HepG2 (cell line): ENCODE results near the gene S1PR3. TPM values are rescaled to one million over a fixed set of nuclear protein-coding genes. Genes with fewer than 3 reads are reported as not detected.

Source experiments
- ATAC-seq: fragments of 200-7000 bp; cut with Tn5 transposase; 3 replicates; pipeline ENCODE4 v1.9.1; 2020; ENCODE audit warnings: mild to moderate bottlenecking, moderate library complexity
- BruUV-seq: library from RNA; stranded (reverse); fragments of 400-500 nt; replicated peaks from 2 replicates; lab custom pipeline; 2021; lab: Mats Ljungman, UMichigan
- CTCF ChIA-PET: fragments of 300-600 bp; formaldehyde crosslinking; extraction: SDS; loops from one replicate; lab custom pipeline; 2021; ENCODE audit warnings: low total read pairs, inconsistent platforms, low intra/inter-chr PET ratio; lab: Yijun Ruan, JAX
- POLR2A ChIA-PET: fragments of 350-600 bp; sonication (Branson Sonifier 250); formaldehyde crosslinking; loops from one replicate; lab custom pipeline; 2020; ENCODE audit warnings: antibody characterized with exemption, inconsistent platforms; lab: Yijun Ruan, JAX
- DNase-seq: peaks from one replicate; pipeline ENCODE4 v3.0.0-alpha.2; 2015; ENCODE audit warnings: low spot score
- FAIRE-seq: peaks from 3 replicates; lab custom pipeline; 2011; peaks lifted over from hg19 to GRCh38; lab: Jason Lieb, UNC
- H2AFZ ChIP-seq: one replicate; pipeline ENCODE4 v1.6.1; 2011; ENCODE audit warnings: low read length, inconsistent platforms
- H3K27ac ChIP-seq: fragments of 300-600 bp; 3 replicates; pipeline ENCODE4 v1.8.0; 2011; ENCODE audit warnings: mixed run types, mild to moderate bottlenecking, mixed read lengths, low read length, inconsistent platforms; ENCODE audit not compliant: insufficient read depth; ENCODE audit errors: extremely low read length
- H3K27me3 ChIP-seq, 2 experiments: fragments of 200-600 bp in 1 of 2; 2 replicates in 1 of 2; 3 replicates in 1 of 2; pipeline versions ENCODE4 v1.6.0 to v1.8.0; 2011; ENCODE audit warnings: low read length in 2 of 2, mild to moderate bottlenecking in 2 of 2, moderate library complexity in 2 of 2, inconsistent platforms in 1 of 2; ENCODE audit not compliant: insufficient read depth in 2 of 2, control insufficient read depth in 1 of 2
- H3K36me3 ChIP-seq, 2 experiments: fragments of 200-600 bp in 1 of 2; replicated peaks in 1 of 2; 2 replicates in 1 of 2; 3 replicates in 1 of 2; pipeline versions ENCODE4 v1.5.1 to v1.8.0; 2011; ENCODE audit warnings: low read length in 2 of 2, inconsistent platforms in 1 of 2; ENCODE audit not compliant: insufficient read depth in 2 of 2, control insufficient read depth in 1 of 2
- H3K4me1 ChIP-seq: 2 replicates; pipeline ENCODE4 v1.5.1; 2012; ENCODE audit warnings: low read length, inconsistent platforms; ENCODE audit not compliant: insufficient read depth
- H3K4me2 ChIP-seq: 2 replicates; pipeline ENCODE4 v1.6.0; 2011; ENCODE audit warnings: low read depth, low read length, inconsistent platforms
- H3K4me3 ChIP-seq, 3 experiments: fragments of 200-600 bp in 1 of 3; sonication (generic), shearing (Covaris generic) in 1 of 3; replicated peaks in 1 of 3; 2 replicates each; pipeline ENCODE4 v1.5.1; 2011 to 2016; ENCODE audit warnings: low read length in 3 of 3, inconsistent platforms in 2 of 3, low read depth in 2 of 3, mild to moderate bottlenecking in 2 of 3, control low read depth in 1 of 3, mixed read lengths in 1 of 3; ENCODE audit not compliant: insufficient read depth in 1 of 3
- H3K79me2 ChIP-seq: one replicate; pipeline ENCODE4 v1.6.1; 2011; ENCODE audit warnings: low read length, inconsistent platforms; ENCODE audit not compliant: insufficient read depth
- H3K9ac ChIP-seq: 2 replicates; pipeline ENCODE4 v1.6.0; 2011; ENCODE audit warnings: mild to moderate bottlenecking, low read depth, low read length, inconsistent platforms; ENCODE audit not compliant: insufficient read depth
- H3K9me3 ChIP-seq: 2 replicates; pipeline ENCODE4 v1.5.1; 2012; ENCODE audit warnings: mild to moderate bottlenecking, low read length
- H4K20me1 ChIP-seq: 2 replicates; pipeline ENCODE4 v1.6.0; 2011; ENCODE audit warnings: inconsistent platforms, mild to moderate bottlenecking, low read length, moderate library complexity; ENCODE audit not compliant: insufficient read depth
- MBD4 ChIP-seq: IDR thresholded peaks from 2 replicates; pipeline ENCODE4 v1.6.1; 2012; ENCODE audit warnings: low read length, inconsistent platforms, borderline replicate concordance
- NFRKB ChIP-seq: fragments of 450-650 bp; IDR thresholded peaks from 2 replicates; pipeline ENCODE4 v1.6.1; 2017
- PHF21A ChIP-seq: sonication (generic); formaldehyde crosslinking; IDR thresholded peaks from 2 replicates; pipeline ENCODE4 v1.5.0; 2020; ENCODE audit warnings: mild to moderate bottlenecking, missing genetic modification reagents
- PLRG1 ChIP-seq: fragments of 450-650 bp; conservative IDR thresholded peaks from 2 replicates; pipeline ENCODE4 v1.6.1; 2016
- TBX2 ChIP-seq: sonication (generic); formaldehyde crosslinking; IDR thresholded peaks from 2 replicates; pipeline ENCODE4 v1.5.0; 2020; ENCODE audit warnings: missing genetic modification reagents, mild to moderate bottlenecking, borderline replicate concordance
- ZNF382 ChIP-seq: sonication (generic); formaldehyde crosslinking; IDR thresholded peaks from 2 replicates; pipeline ENCODE4 v1.5.0; 2020; ENCODE audit warnings: missing genetic modification reagents, mild to moderate bottlenecking, borderline replicate concordance
- ZNF501 ChIP-seq: sonication (generic); formaldehyde crosslinking; IDR thresholded peaks from 2 replicates; pipeline ENCODE4 v1.5.1; 2020; ENCODE audit warnings: mild to moderate bottlenecking, moderate library complexity, missing genetic modification reagents
- WGBS: methylation state at CpG from one replicate; pipeline ENCODE4 v1.1.6; 2017; ENCODE audit warnings: low lambda C conversion rate; 5-methylcytosine and 5-hydroxymethylcytosine counted together
- in situ Hi-C: cut with HindIII; loops from 2 replicates; pipeline ENCODE4 v1.10.0; 2017; ENCODE audit warnings: low pct_unique_long_range_greater_than_20kb; ENCODE audit not compliant: extremely low pct_ligation_motif_present
- intact Hi-C: fragments of 100-400 bp; cut with micrococcal nuclease; formaldehyde crosslinking; loops from one replicate; pipeline ENCODE4 v1.10.0; 2022; ENCODE audit not compliant: unreplicated experiment
- polyA plus RNA-seq, 8 experiments: library from polyadenylated mRNA; depleted of rRNA in 3 of 8; stranded (reverse) in 7 of 8; unstranded in 1 of 8; fragments of >200 nt; fragmentation: Illumina TruSeq in 4 of 8; extraction: Trizol in 4 of 8; gene quantifications; 2 replicates each; pipeline versions ENCODE4 v1.2.1 to v1.2.3, GENCODE V29; 2011 to 2016; ENCODE audit warnings: low read depth in 4 of 8, missing spikeins in 1 of 8, mixed read lengths in 1 of 8; ENCODE audit not compliant: insufficient read depth in 1 of 8
- total RNA-seq, 5 experiments: library from RNA; depleted of rRNA; stranded (reverse); fragments of >200 nt; fragmentation: Illumina TruSeq; extraction: Trizol; gene quantifications; 2 replicates each; pipeline ENCODE4 v1.2.3, GENCODE V29; 2016; ENCODE audit warnings: low read depth in 1 of 5
- TF ChIP-seq, protein P1 (sequence below): sonication (generic); formaldehyde crosslinking; IDR thresholded peaks from 2 replicates; pipeline ENCODE4 v1.4.0; 2020; ENCODE audit warnings: mild to moderate bottlenecking, missing genetic modification reagents
- TF ChIP-seq, protein P2 (sequence below): sonication (generic); formaldehyde crosslinking; IDR thresholded peaks from 2 replicates; pipeline ENCODE4 v1.4.0; 2020; ENCODE audit warnings: missing genetic modification reagents
- TF ChIP-seq, protein P3 (sequence below): sonication (generic); formaldehyde crosslinking; IDR thresholded peaks from 2 replicates; pipeline ENCODE4 v1.8.1; 2023; ENCODE audit warnings: mild to moderate bottlenecking, missing genetic modification reagents

The S1PR3 gene
- total and polyA plus RNA-seq, 2 of the 13 experiments (the other 11 are each of a cell fraction or from before 2014, with no cell fraction given), result 0.02 TPM; not detected in 1

DNA sequence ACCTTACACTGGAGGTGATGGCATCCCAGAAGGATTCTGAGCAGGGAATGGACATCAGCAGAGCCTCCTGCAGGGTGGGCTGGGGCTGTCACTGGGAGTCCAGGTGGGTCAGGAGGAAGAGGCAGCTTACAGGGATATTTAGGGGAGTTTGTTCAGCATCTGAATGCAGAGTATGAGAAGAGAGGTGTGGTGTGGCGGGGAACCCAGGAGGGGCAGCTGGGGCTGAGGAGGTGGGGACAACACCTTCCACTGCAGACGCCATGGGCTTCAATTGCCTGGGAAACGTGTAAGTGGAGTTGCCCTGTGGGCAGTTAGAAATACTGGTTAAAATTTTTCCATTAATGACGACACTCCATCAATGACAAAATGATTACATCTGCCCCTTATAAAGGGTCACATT, 33.5 kb downstream of the S1PR3 start:
- no peaks in the 10 kb centered on the region for H3K79me2 ChIP-seq
- H3K27me3 ChIP-seq, result no peaks in the 10 kb centered on the region
- no peaks in the 10 kb centered on the region for H3K9me3 ChIP-seq
- no peak for ATAC-seq
- no peak overlapping the region for H3K27ac ChIP-seq
- TF ChIP-seq PLRG1 (no peak), PHF21A (CRISPR knock-in tag) (no peak), MBD4 (no peak), ZNF382 (CRISPR knock-in tag) (no peak), ZNF501 (CRISPR knock-in tag) (no peak), TBX2 (CRISPR knock-in tag) (no peak), NFRKB (no peak)
- TF ChIP-seq, protein P1, sequence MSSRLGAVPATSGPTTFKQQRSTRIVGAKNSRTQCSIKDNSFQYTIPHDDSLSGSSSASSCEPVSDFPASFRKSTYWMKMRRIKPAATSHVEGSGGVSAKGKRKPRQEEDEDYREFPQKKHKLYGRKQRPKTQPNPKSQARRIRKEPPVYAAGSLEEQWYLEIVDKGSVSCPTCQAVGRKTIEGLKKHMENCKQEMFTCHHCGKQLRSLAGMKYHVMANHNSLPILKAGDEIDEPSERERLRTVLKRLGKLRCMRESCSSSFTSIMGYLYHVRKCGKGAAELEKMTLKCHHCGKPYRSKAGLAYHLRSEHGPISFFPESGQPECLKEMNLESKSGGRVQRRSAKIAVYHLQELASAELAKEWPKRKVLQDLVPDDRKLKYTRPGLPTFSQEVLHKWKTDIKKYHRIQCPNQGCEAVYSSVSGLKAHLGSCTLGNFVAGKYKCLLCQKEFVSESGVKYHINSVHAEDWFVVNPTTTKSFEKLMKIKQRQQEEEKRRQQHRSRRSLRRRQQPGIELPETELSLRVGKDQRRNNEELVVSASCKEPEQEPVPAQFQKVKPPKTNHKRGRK (CRISPR knock-in tag), result no peak
- TF ChIP-seq, protein P2, sequence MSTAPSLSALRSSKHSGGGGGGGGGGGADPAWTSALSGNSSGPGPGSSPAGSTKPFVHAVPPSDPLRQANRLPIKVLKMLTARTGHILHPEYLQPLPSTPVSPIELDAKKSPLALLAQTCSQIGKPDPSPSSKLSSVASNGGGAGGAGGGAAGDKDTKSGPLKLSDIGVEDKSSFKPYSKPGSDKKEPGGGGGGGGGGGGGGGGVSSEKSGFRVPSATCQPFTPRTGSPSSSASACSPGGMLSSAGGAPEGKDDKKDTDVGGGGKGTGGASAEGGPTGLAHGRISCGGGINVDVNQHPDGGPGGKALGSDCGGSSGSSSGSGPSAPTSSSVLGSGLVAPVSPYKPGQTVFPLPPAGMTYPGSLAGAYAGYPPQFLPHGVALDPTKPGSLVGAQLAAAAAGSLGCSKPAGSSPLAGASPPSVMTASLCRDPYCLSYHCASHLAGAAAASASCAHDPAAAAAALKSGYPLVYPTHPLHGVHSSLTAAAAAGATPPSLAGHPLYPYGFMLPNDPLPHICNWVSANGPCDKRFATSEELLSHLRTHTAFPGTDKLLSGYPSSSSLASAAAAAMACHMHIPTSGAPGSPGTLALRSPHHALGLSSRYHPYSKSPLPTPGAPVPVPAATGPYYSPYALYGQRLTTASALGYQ (CRISPR knock-in tag), result no peak
- TF ChIP-seq, protein P3, sequence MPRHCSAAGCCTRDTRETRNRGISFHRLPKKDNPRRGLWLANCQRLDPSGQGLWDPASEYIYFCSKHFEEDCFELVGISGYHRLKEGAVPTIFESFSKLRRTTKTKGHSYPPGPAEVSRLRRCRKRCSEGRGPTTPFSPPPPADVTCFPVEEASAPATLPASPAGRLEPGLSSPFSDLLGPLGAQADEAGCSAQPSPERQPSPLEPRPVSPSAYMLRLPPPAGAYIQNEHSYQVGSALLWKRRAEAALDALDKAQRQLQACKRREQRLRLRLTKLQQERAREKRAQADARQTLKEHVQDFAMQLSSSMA (CRISPR knock-in tag), result no peak
- CTCF ChIA-PET, result no interaction called here
- in situ Hi-C loops, result no loop called here
- no peaks in the 10 kb centered on the region for H4K20me1 ChIP-seq
- no peak overlapping the region for H2AFZ ChIP-seq
- no peak overlapping the region for H3K9ac ChIP-seq
- no peak for DNase-seq
- POLR2A ChIA-PET, result no interaction called here
- H3K4me2 ChIP-seq, result no peak overlapping the region
- H3K4me3 ChIP-seq, result no peak overlapping the region
- H3K4me1 ChIP-seq, result no peaks in the 10 kb centered on the region
- intact Hi-C loops, result no loop called here
- no TSS peak for BruUV-seq
- no peak for FAIRE-seq
- 30% methylated on average over 4 of the region's 4 CpGs for WGBS
- H3K36me3 ChIP-seq, result no peaks in the 10 kb centered on the region
